Measurements from ENCODE around the gene GALNT1. TPM values are rescaled to one million over a fixed set of nuclear protein-coding genes. Genes with fewer than 3 reads are reported as not detected.

GALNT1 gene
- total RNA-seq, 1 donor = 796 TPM

DNA sequence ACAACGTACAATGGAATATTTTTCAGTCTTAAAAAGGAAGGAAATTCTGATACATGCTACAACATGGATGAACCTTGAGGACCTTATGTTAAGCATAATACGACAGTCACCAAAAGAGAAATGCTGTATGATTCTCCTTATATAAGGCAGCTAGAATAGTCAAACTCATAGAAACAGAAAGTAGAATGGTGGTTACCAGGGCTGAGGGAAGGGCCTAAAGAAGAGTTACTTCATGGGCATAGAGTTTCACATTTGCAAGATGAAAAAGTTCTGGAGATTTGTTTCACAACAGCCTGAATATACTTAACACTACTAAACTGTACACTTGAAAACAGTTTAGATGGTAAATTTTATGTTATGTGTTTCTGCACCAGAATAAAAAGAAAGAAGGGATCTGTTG lies 113.3 kb downstream of the GALNT1 start:
- no peaks in the 10 kb centered on the region for H3K9me3 ChIP-seq (ENCODE audit: low read depth, low read length)
- no peak overlapping the region for H3K4me3 ChIP-seq (ENCODE audit: insufficient read depth, low read length)
- H3K4me1 ChIP-seq (ENCODE audit: insufficient read depth, low read length) = no peaks in the 10 kb centered on the region
- H3K27me3 ChIP-seq (ENCODE audit: insufficient read depth, low read length) = no peaks in the 10 kb centered on the region
- H3K79me2 ChIP-seq (ENCODE audit: insufficient read depth, low read length) = peaks cover 52% of the 10 kb centered on the region
- H3K4me2 ChIP-seq (ENCODE audit: insufficient read depth, low read length) = no peak overlapping the region
- H3K36me3 ChIP-seq (ENCODE audit: insufficient read depth, low read length) = peaks cover 94% of the 10 kb centered on the region
- peaks cover 26% of the 10 kb centered on the region for H4K20me1 ChIP-seq (ENCODE audit: insufficient read depth, low read length)
- no peak for DNase-seq (ENCODE audit: insufficient read length, low spot score, missing footprints)
- H2AFZ ChIP-seq (ENCODE audit: low read length) = no peak overlapping the region
- TF ChIP-seq, protein P1, sequence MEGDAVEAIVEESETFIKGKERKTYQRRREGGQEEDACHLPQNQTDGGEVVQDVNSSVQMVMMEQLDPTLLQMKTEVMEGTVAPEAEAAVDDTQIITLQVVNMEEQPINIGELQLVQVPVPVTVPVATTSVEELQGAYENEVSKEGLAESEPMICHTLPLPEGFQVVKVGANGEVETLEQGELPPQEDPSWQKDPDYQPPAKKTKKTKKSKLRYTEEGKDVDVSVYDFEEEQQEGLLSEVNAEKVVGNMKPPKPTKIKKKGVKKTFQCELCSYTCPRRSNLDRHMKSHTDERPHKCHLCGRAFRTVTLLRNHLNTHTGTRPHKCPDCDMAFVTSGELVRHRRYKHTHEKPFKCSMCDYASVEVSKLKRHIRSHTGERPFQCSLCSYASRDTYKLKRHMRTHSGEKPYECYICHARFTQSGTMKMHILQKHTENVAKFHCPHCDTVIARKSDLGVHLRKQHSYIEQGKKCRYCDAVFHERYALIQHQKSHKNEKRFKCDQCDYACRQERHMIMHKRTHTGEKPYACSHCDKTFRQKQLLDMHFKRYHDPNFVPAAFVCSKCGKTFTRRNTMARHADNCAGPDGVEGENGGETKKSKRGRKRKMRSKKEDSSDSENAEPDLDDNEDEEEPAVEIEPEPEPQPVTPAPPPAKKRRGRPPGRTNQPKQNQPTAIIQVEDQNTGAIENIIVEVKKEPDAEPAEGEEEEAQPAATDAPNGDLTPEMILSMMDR (IDR thresholded peaks at IDR 0.05; ENCODE audit: extremely low read depth, low read depth, low read length) = no peak
- H3K27ac ChIP-seq (ENCODE audit: low read depth, low read length) = no peak overlapping the region

DNA sequence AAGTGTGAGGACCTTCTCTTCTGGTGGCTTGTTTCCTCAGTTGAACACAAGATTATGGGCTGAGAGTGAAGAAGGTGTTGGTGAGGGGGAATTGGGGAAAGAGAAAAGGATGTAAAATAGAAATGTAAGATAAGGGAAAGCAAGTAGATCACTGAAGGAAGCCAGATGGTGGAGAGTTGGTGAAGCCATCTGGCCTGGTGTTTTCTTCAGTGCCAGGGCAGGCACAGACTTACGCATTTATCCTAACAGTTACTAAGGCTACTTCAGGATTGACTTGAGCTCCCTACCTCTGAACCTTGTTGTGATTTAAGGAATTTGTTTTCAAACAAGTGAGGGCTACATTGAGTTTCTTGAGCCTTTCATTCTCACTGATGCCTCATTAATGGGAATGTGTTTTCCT lies 113.8 kb downstream of the GALNT1 start:
- Histone ChIP-seq H3K9me3 (ENCODE audit: low read depth, low read length) (no peaks in the 10 kb centered on the region), H3K4me3 (ENCODE audit: insufficient read depth, low read length) (no peak overlapping the region), H3K4me2 (ENCODE audit: insufficient read depth, low read length) (no peak overlapping the region), H3K36me3 (ENCODE audit: insufficient read depth, low read length) (peaks cover 94% of the 10 kb centered on the region), H2AFZ (ENCODE audit: low read length) (no peak overlapping the region), H3K4me1 (ENCODE audit: insufficient read depth, low read length) (no peaks in the 10 kb centered on the region), H3K27me3 (ENCODE audit: insufficient read depth, low read length) (no peaks in the 10 kb centered on the region), H3K27ac (ENCODE audit: low read depth, low read length) (no peak overlapping the region), H4K20me1 (ENCODE audit: insufficient read depth, low read length) (peaks cover 26% of the 10 kb centered on the region), H3K79me2 (ENCODE audit: insufficient read depth, low read length) (peaks cover 57% of the 10 kb centered on the region)
- no peak for DNase-seq (ENCODE audit: insufficient read length, low spot score, missing footprints)
- TF ChIP-seq, protein P1 (IDR thresholded peaks at IDR 0.05; ENCODE audit: extremely low read depth, low read depth, low read length) = no peak

DNA sequence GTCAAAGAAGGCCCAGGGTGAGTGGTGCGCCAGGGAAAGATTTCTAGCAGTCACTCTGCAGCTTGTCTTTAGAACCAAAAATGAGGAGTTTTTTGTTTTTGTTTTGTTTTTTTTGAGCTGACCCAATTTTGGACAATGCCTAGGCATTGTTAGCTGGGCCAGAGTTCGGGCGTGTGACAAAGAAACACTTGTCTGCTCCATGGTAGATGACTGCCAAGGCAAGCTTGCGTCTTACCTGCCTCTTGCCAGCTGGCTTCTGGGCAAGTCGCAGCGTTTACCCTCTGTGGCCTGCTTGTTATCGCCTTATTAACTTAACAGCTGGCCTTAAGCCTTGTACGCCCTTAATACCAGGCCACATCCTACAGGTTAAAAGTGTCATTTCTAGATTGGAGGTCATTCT lies 114.3 kb downstream of the GALNT1 start:
- Histone ChIP-seq H2AFZ (ENCODE audit: low read length) (no peak overlapping the region), H3K4me2 (ENCODE audit: insufficient read depth, low read length) (no peak overlapping the region)
- no peak for DNase-seq (ENCODE audit: insufficient read length, low spot score, missing footprints)

DNA sequence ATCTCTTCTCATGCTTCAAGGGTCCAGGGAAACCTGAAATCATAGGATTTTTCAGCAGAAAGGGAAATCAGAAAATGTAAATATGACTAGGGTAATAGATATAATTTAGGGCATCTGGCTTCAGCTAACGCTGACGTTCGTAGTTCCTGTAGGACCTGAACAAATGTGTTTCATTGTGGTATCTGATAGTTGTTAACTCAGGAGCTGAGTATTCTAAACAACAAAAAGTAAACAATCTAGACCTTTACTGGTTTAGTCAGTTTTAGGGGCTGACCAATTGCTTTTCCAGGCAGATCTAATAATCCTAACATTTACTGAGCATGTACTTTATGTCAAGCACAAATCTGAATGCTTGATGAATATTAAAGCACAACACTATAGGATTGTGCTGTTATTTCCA lies 114.8 kb downstream of the GALNT1 start:
- H4K20me1 ChIP-seq (ENCODE audit: insufficient read depth, low read length) = peaks cover 26% of the 10 kb centered on the region
- TF ChIP-seq, protein P1 (IDR thresholded peaks at IDR 0.05; ENCODE audit: extremely low read depth, low read depth, low read length) = no peak
- H3K4me1 ChIP-seq (ENCODE audit: insufficient read depth, low read length) = no peaks in the 10 kb centered on the region
- peaks cover 94% of the 10 kb centered on the region for H3K36me3 ChIP-seq (ENCODE audit: insufficient read depth, low read length)
- H3K4me3 ChIP-seq (ENCODE audit: insufficient read depth, low read length) = no peak overlapping the region
- H3K79me2 ChIP-seq (ENCODE audit: insufficient read depth, low read length) = peaks cover 60% of the 10 kb centered on the region
- no peak overlapping the region for H2AFZ ChIP-seq (ENCODE audit: low read length)
- H3K4me2 ChIP-seq (ENCODE audit: insufficient read depth, low read length) = no peak overlapping the region
- H3K27ac ChIP-seq (ENCODE audit: low read depth, low read length) = no peak overlapping the region
- H3K27me3 ChIP-seq (ENCODE audit: insufficient read depth, low read length) = no peaks in the 10 kb centered on the region
- no peak for DNase-seq (ENCODE audit: insufficient read length, low spot score, missing footprints)
- no peaks in the 10 kb centered on the region for H3K9me3 ChIP-seq (ENCODE audit: low read depth, low read length)

More for the DNA sequence above, 114.3 kb downstream of the GALNT1 start:
- TF ChIP-seq, protein P1 (IDR thresholded peaks at IDR 0.05; ENCODE audit: extremely low read depth, low read depth, low read length) = no peak
- Histone ChIP-seq H3K27me3 (ENCODE audit: insufficient read depth, low read length) (no peaks in the 10 kb centered on the region), H3K36me3 (ENCODE audit: insufficient read depth, low read length) (peaks cover 94% of the 10 kb centered on the region), H3K9me3 (ENCODE audit: low read depth, low read length) (no peaks in the 10 kb centered on the region), H3K4me3 (ENCODE audit: insufficient read depth, low read length) (no peak overlapping the region), H3K4me1 (ENCODE audit: insufficient read depth, low read length) (no peaks in the 10 kb centered on the region), H4K20me1 (ENCODE audit: insufficient read depth, low read length) (peaks cover 26% of the 10 kb centered on the region), H3K79me2 (ENCODE audit: insufficient read depth, low read length) (peaks cover 59% of the 10 kb centered on the region), H3K27ac (ENCODE audit: low read depth, low read length) (no peak overlapping the region)

Data from osteoblast (primary cell).